Cardiac muscle cell (in vitro differentiated cells and primary cell): ENCODE measurements around the gene C10orf105. TPM values are rescaled to one million over a fixed set of nuclear protein-coding genes. Genes with fewer than 3 reads are reported as not detected.

Experiments
- DNase-seq, 2 donors: peaks; one replicate each; pipeline versions ENCODE4 v3.0.0 to v3.0.0-alpha.2; 2010 to 2017; ENCODE audit warnings: low read depth in 1 of 2, low spot score in 1 of 2
- H3K27ac ChIP-seq: fragments of 200-600 bp; sonication (generic); 2 replicates; pipeline ENCODE4 v1.5.1; 2016
- H3K27me3 ChIP-seq: fragments of 200-600 bp; sonication (generic); 2 replicates; pipeline ENCODE4 v1.6.0; 2016; ENCODE audit warnings: control low read depth
- H3K36me3 ChIP-seq: fragments of 200-600 bp; sonication (generic); 2 replicates; pipeline ENCODE4 v1.5.1; 2016; ENCODE audit warnings: control low read depth
- H3K4me1 ChIP-seq: fragments of 200-600 bp; sonication (generic); 2 replicates; pipeline ENCODE4 v1.8.1; 2017; ENCODE audit warnings: low read depth, mild to moderate bottlenecking, mixed run types
- H3K4me3 ChIP-seq: fragments of 200-600 bp; sonication (generic); 2 replicates; pipeline ENCODE4 v1.5.1; 2016; ENCODE audit warnings: mild to moderate bottlenecking
- H3K9me3 ChIP-seq: fragments of 200-600 bp; sonication (generic); 2 replicates; pipeline ENCODE4 v1.5.1; 2017; ENCODE audit warnings: low read depth, mild to moderate bottlenecking, control low read depth
- polyA plus RNA-seq: library from polyadenylated mRNA; unstranded; fragments of >200 nt; fragmentation: Nextera tagmentation; extraction: Ambion mirVana; gene quantifications from 2 replicates; pipeline ENCODE4 v1.2.1, GENCODE V29; 2016
- total RNA-seq: library from RNA; depleted of rRNA; stranded (reverse); fragments of >200 nt; gene quantifications from 2 replicates; pipeline ENCODE4 v1.2.3, GENCODE V29; 2016
- TF ChIP-seq, protein P1 (sequence below): IDR thresholded peaks from 2 replicates; pipeline ENCODE4 v1.5.1; 2012; ENCODE audit warnings: low read depth, mild to moderate bottlenecking, low read length

C10orf105 gene
- total and polyA plus RNA-seq, 2 experiments from 2014 or later, result 0.03 TPM; not detected in 1

DNA sequence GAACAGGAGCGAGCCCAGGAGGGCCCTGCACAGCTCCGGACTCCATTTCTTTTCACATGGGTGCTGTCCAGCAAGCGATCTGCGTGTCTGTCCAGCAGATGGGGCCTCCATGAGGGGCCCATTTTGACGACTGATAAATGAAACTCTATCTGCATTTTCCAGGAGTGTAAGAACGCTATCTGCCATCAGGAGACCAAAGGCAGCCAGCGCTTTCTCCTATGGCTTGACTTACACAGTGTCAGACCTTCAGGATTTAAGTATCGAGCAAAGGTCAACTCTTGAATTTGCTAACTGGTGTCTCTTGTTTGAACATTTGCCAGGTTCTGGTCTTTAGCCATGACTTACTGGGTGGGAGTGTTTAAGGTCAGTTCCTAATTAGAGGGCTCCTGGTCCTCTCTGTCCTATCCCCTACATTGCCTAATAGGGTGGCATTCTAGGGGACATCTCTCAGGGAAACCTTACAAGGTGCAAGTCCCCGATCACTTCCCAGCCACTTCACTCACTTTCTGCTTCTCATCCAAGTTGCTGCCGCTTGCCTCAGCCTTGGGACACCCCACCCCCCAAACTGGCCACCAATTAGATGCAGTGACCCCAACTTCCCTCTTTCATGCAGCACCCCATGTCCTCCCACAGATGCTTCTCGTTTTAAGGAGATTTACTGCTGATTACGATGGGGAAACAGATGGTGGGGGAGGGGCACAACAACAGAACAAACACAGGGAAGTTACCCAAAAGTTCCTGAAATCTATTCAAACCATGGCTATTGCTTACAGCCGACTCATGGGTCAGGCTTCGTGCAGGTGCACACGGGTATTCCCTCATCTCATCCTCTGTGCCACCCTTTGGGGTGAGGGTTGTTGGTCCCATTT lies 33.7 kb upstream of the C10orf105 start:
- H3K4me1 ChIP-seq, result peaks cover 8% of the 10 kb centered on the region
- H3K4me3 ChIP-seq, result no peak overlapping the region
- no peaks in the 10 kb centered on the region for H3K36me3 ChIP-seq
- peak in 1 of 2 donors; percentile 37 for DNase-seq
- H3K27ac ChIP-seq, result no peak overlapping the region
- no peaks in the 10 kb centered on the region for H3K9me3 ChIP-seq
- no peaks in the 10 kb centered on the region for H3K27me3 ChIP-seq
- TF ChIP-seq, protein P1, sequence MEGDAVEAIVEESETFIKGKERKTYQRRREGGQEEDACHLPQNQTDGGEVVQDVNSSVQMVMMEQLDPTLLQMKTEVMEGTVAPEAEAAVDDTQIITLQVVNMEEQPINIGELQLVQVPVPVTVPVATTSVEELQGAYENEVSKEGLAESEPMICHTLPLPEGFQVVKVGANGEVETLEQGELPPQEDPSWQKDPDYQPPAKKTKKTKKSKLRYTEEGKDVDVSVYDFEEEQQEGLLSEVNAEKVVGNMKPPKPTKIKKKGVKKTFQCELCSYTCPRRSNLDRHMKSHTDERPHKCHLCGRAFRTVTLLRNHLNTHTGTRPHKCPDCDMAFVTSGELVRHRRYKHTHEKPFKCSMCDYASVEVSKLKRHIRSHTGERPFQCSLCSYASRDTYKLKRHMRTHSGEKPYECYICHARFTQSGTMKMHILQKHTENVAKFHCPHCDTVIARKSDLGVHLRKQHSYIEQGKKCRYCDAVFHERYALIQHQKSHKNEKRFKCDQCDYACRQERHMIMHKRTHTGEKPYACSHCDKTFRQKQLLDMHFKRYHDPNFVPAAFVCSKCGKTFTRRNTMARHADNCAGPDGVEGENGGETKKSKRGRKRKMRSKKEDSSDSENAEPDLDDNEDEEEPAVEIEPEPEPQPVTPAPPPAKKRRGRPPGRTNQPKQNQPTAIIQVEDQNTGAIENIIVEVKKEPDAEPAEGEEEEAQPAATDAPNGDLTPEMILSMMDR, result no peak

DNA sequence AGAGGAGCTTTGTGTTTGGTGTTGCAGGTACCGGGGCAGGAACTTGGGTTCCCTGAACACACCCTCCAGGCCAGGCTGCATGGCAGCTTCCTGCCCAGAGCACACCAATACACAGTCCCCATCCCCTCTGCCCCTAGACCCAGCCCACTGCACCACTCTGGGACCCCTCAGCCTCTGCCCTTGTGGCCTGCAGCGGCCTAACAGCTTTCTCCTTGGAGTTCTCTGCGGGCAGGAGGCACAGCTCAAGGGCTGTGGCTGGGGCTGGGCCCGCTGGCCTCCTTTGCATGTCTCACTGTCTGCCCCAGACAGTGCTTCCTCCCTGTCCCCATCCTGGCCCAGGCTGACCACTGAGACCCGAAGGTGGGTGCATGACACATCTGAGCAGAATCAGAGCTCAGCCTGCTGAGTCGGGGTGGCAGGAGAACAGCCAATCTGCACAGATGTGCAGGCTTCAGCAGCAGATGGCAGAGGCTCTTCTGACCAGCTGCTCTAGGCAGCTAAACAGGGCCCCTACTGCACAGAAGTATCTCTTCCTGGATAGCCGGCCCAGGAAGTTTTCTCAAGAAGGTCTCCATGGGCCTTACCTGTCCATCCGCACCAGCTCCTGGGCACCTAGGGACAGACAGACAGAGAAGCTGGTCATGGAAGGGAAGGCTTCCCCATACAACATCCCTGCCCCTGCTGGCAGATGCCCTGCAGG lies 33.0 kb upstream of the C10orf105 start:
- H3K9me3 ChIP-seq, result no peaks in the 10 kb centered on the region
- DNase-seq, result no peak

GRCh38 chr10:71751515-71752224 lies 32.1 kb upstream of the C10orf105 start:
- Histone ChIP-seq H3K9me3 (no peaks in the 10 kb centered on the region), H3K36me3 (no peaks in the 10 kb centered on the region), H3K27ac (no peak overlapping the region), H3K4me1 (peaks cover 21% of the 10 kb centered on the region), H3K4me3 (no peak overlapping the region), H3K27me3 (no peaks in the 10 kb centered on the region)
- TF ChIP-seq, protein P1, result no peak
- no peak for DNase-seq

More for the DNA sequence above, 33.0 kb upstream of the C10orf105 start:
- Histone ChIP-seq H3K4me1 (peaks cover 13% of the 10 kb centered on the region), H3K27ac (no peak overlapping the region), H3K27me3 (no peaks in the 10 kb centered on the region), H3K36me3 (no peaks in the 10 kb centered on the region), H3K4me3 (no peak overlapping the region)
- TF ChIP-seq, protein P1, result no peak

GRCh38 chr10:71750986-71751385 lies 31.4 kb upstream of the C10orf105 start:
- H3K27me3 ChIP-seq, result no peaks in the 10 kb centered on the region
- peaks cover 27% of the 10 kb centered on the region for H3K4me1 ChIP-seq
- no peak overlapping the region for H3K27ac ChIP-seq
- TF ChIP-seq, protein P1, result no peak
- H3K9me3 ChIP-seq, result no peaks in the 10 kb centered on the region
- H3K4me3 ChIP-seq, result no peak overlapping the region
- DNase-seq, result no peak
- no peaks in the 10 kb centered on the region for H3K36me3 ChIP-seq

- Histone ChIP-seq H3K36me3 (no peaks in the 10 kb centered on the region), H3K4me3 (no peak overlapping the region), H3K9me3 (no peaks in the 10 kb centered on the region), H3K27me3 (no peaks in the 10 kb centered on the region), H3K4me1 (peaks cover 29% of the 10 kb centered on the region), H3K27ac (no peak overlapping the region)
- TF ChIP-seq, protein P1, result no peak
- DNase-seq, result no peak
These were observed 30.7 kb upstream of the C10orf105 start for GRCh38 chr10:71750124-71750841.
